Stimulated activated CD4-positive, alpha-beta T cell treated with anti-CD3 and anti-CD28 coated beads, Interleukin-15, amount 100 ng/mL, for 24 hours (primary cell): Measurements from ENCODE around the gene GTF2H2C.
"Not testable (repeated sequence)": the region's sequence is repeated elsewhere in the genome, so short reads cannot be mapped to it uniquely, and the experiment has no call there.

Experiments used
- DNase-seq: peaks from one replicate; pipeline ENCODE4 v3.0.0-alpha.2; 2020

GTF2H2C gene

DNA sequence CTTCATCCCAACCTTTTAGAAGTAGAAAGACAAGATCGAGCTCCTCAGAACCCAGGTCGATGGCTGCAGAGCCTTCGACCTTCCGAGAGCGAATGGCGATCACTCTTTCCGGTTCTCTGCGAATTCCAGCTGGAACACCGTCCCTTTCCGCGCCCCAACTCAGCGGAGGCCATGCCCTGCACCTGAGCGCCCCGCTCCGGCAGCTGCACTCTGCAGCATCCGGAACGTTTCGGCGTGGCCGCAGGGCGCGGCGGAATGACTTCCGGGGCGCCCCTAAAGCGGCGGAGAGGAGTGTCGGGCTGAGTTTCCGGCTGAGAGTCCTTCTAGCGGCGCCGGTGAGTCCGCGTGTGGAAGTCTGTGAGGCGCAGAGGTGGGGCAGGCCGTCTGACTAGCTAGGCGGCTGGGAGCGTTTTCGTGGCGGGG is at the start of gene GTF2H2C:
GTF2H2C (plus strand) TSS at position 284 of the 423 bp plus-strand sequence. CDS start 4,942 bp downstream, outside the sequence.
- DNase-seq: peak; percentile 77

DNA sequence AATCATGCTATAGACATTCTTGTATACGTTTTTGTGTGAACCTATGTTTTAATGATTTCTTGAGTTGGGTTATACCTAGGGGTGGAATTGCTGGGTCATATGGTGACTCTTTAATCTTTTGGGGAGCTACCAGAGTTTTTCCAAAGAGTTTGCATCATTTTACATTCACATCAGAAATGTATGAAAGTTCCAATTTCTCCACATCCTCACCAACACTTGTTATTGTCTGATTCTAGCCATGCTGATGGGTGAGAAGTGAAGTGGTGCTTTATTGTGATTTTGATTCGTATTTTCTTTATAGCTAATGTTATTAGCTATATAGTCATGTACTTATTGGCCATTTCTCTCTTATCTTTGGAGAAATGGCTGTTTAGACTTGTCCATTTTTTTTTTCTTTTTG is 49.3 kb upstream of the GTF2H2C start:
- no peak for DNase-seq

DNA sequence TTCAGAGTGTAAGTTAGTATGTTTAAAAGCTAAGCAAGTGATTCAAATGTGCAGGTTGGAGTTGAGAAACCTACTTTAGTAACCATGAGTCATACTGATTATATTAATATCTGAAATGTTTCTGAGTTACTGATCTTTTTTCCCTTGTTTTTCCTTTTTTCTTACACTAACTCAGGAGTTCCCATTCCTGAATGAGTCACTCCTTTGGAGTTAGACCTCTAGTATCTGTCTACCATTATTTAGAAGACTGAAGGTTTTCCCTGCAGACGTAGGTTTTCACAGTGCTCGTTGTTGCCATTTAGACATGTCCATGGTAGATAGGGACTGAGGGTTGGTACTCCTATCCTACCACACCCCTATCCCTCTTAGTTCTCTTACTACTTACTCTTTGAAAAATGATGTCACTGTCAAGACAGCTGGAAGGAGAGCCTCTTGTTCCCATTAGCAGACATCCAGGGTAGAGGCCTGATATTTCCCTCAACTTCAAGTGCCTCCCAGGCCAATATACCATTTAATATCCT is 47.2 kb upstream of the GTF2H2C start:
- DNase-seq: no peak

DNA sequence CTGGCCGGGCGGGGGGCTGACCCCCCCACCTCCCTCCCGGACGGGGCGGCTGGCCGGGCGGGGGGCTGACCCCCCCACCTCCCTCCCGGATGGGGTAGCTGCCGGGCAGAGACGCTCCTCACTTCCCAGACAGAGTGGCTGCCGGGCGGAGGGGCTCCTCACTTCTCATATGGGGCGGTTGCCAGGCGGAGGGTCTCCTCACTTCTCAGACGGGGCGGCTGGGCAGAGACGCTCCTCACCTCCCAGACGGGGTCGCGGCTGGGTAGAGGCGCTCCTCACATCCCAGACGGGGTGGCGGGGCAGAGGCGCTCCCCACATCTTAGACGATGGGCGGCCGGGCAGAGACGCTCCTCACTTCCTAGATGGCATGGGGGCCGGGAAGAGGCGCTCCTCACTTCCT is 44.4 kb upstream of the GTF2H2C start:
- not testable (repeated sequence) for DNase-seq

DNA sequence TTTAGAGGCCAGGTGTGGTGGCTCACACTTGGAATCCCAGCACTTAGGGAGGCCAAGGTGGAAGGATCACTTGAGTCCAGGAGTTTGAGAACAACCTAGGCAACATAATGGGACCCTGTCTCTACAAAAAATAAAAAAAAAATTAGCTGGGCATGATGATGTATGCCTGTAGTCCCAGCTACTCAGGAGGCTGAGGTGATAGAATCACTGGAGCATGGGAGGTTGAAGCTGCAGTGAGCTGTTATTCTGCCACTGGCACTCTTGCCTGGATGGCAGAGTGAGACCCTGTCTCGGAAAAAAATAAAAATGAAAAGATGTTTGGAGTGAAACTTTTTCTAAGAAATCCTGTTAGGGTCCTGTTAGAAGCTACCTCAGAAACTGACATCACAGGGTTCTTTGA is 43.2 kb upstream of the GTF2H2C start:
- no peak for DNase-seq

DNA sequence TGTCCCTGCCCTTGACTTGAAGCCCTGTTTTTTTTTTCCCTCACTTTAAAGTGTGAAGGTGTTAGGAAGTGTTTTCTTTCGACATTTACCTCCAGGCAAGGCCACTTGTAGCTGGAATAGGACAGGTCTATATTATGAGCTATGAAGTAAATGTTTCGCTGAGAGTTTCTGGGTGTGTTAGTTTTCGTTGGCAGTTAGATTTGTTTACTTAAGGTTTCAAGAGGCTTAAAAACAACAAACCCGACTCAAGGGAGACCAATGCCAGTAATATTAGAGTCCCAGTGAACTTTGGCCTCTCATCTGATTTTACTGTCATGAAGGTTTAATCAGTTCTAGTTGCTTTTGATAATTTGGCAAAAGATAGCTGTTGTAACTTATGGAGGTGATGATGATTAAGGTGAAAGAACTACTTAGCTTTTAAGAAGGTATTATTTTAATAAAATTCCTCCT is 42.2 kb upstream of the GTF2H2C start:
- no peak for DNase-seq

DNA sequence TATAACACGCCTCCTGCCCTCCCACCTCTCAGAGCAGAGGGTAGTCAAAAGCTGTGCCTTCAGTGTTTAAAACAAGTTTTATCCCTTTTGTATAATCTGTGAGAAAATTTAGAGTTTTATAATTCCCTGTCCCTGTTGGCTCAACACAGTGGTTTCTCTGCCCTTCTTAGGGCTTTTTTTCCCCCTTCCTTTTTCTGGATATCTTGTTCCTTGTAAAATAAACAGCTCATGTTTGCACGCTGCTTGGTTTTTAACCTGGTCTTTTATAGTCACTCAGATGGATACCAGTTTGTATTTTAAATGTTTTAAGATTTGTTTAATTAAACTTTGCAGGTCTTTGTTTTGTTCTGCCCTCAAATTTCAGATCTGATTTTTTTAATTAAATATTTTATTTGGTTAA is 40.7 kb upstream of the GTF2H2C start:
- DNase-seq: no peak

DNA sequence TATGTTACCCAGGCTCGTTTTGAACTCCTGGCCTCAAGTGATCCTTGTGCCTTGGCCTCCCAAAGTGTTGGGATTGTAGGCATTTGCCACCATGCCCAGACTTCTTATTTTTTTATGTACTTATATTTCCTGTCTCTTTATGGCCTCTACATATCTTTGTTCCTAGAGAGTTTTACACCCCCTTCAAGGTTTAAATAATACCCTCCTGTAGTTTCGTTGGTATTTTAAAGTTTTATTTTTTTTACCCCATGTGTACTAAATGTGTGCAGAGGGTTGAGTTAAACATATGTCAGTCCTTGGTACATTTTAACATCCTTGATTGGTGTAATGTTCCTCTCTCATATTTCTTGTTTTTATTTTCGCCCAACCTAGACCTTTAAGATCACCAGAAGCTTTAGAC is 38.0 kb upstream of the GTF2H2C start:
- DNase-seq: no peak

DNA sequence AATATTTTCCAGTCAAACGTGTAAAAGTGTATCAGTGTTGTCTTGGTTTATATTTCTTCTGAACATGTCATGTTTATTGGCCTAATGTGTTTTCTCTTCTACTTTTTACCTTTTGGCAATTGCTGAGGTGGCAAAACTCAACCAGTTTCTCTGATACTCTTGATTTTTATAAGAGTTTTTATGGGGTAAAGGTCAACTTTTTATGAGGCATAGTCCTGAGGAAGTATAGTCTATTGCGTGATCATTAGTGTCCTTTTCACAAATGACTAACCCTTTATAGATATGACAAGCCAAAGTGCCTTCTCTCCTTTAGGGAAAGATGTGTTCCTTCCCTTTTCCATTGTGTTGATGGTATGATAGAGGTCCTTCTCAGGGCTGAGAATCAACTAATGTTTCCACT is 34.5 kb upstream of the GTF2H2C start:
- no peak for DNase-seq

DNA sequence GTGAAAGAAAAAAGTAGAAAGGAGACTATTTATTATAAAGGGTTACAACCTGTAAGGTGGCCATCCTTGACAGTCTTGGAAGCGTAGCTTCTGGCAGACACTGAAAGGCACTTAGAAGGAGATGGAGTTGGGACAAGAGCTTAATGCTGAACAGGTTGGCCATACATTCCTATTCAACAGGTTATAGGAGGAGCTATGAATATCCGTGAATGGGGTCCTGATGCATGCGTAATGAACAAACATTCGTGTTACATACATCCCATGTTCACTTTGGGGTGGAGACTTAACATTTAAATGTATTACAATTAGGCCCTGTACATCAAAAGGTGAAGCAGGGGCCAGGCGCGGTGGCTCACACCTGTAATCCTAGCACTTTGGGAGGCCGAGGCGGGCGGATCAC is 33.3 kb upstream of the GTF2H2C start:
- no peak for DNase-seq

DNA sequence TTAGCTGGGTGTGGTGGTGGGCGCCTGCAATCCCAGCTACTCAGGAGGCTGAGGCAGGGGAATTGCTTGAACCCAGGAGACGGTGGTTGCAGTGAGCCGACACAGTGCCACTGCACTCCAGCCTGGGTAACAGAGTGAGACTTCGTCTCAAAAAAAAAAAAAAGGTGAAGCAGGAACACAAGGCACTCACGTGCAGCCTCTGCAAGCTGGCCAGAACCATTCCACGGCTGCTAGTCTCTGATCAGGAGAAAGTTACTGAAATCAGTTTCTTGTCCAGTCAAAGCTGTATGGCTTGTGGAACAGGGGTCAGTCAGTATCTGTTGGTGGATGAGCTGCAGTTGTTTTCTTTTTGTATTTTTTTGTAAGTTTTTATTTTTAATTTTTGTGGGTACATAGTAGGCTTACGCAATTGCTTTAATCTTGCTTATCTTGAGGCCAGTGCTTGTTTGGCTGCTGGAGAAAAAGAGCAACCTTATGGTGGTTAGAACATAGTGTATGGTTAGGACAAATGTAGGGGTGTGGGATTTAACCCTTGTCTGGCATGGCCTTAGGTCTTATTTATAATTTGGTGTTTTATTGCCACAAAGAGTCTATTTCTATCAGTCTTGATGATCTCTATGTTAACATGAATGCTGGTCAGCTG is 32.7 kb upstream of the GTF2H2C start:
- no peak for DNase-seq

DNA sequence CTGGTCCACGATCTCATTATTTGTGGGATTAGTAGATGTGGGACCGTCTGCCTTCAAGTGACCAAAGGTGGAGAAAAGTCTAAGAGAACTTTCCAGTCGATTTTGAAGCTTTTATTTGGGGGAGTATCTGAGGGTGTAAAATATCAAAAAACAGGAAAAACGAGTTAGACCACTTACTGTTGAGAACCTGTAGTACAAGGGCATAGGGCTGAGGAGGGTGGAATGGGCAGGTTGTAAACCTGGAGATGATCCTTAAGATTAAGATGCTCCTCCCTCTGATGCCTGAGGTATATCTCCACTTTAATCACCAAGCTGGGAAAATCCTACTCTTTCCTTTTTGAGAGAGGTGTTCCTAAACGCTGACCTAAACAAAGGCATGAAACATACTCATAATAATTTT is 32.0 kb upstream of the GTF2H2C start:
- no peak for DNase-seq

DNA sequence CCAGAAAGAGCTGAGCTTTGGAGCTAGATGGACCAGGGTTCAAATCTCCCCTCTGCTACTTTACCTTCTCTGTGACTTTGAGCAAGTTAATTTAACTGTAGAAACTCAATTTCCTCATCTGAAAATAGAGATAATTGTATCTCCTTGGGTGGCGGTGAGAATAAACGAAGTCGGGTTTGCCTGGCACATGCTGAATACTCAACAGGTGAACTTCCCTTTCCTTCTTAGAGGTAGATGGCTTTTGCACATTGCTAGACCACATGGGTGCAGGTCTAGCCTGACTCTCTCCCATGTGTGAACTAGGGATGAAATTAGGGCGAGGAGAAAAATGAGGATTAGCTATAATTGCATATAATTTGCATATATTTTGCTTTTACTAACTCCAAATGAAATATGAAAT is 31.4 kb upstream of the GTF2H2C start:
- DNase-seq: no peak

DNA sequence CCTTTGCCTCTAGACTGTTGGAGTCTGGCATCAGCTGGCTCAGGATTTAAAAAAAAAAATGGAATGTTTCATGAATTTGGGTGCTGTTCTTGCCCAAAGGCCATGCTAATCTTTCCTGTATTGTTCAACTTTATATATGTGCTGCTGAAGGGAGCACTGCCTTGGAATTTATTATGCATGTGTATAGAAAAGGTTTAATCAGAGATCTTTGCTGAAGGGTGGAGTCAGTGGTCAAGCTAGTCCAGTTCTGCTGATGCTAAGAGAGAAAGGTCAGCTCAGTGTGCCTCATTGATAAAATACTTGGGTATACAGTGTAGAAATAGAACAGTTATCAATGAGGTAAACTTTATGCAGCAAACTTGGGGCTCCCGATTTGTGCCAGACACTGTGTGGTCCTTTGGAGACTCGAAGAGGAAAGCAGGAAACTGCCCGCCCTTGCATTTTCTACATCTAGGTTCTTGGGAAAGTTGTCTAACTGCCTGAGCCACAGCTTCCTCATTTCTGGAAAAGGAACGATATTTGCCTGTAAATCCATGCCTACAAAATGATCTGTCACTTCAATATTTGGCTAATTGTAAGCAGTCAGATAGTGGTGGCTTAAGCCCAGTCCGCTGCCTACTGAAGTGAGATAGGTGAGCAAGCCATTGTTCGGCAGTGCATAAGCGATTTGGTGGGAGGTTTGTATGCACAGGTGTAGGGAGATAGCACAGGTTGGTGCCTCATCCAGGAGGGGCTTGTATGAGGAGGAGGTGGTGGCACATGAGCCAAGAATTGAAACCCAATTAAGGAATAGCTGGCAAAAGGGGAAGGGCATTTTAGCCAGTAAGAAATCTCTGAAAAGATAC is 29.2 kb upstream of the GTF2H2C start:
- DNase-seq: no peak

DNA sequence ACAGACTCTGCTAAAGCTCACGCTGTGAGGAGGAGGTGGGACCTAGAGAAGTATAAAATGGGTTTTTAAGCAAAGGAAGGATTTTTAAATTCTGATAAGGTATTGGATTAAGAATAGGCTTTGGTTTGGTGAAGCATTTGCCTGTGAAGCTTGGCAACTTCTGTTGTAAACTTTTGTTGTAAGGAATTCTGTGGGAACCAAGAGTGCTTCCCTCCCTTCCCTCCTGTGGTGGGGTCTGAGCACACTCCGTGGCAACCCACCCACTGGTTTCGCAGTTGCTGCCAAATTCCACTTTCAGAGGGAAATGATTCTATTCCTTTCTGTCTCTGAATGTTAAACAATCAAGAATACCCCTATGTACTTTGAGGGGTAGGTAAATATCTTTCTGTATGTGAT is 28.6 kb upstream of the GTF2H2C start:
- no peak for DNase-seq

DNA sequence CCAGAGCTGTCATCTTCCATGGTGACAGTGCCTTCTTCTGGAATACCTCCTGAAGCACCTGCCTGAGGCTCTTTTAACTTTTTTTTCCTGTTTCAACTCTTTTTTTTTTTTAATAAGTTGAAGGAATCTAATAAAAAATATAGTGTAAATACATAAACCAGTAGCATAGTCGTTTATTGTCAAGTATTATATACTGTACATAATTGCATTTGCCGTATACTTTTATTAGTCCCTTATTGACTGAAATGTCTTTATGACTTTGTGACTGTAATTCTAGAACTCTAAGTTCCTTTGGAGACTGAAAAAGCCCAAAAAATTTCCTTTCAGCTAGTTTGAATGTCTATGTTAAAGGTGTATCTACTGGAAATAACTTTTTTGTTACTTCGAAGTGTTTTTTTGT is 22.1 kb upstream of the GTF2H2C start:
- DNase-seq: not testable (repeated sequence)

DNA sequence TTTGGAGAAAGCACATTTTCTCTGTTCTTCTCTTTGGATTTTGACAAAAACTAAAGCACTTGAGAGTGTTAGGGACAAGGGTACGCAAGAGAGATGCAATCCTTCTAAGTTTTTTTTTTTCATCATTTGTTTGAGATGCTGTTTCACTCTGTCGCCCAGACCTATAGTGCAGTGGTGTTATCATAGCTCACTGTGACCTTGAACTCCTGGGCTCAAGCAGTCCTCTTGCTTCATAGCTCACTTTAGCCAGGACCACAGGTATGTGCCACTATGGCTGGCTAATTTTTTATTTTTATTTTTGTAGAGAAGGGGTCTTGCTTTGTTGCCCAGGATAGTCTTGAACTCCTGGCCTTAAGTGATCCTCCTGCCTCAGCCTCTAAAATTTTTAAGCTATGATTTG is 21.3 kb upstream of the GTF2H2C start:
- not testable (repeated sequence) for DNase-seq

DNA sequence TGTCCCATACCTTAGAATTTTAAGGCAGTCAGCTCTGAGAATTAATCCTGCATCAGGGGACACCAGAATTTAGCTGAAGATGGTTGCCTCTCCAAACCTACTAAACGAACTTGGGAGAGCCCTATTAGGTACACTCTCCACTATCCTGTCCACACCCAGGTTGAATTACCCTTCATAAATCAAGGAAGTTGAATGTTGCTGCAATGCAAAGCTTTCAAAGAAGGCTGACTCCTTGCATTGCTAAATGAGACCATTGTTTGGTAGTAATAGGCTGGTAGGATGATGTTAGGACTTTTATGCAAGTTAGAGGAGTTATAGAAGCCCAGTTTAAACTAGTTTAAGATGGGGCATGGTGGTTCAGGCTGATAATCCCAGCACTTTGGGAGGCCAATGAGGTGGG is 18.6 kb upstream of the GTF2H2C start:
- DNase-seq: not testable (repeated sequence)

DNA sequence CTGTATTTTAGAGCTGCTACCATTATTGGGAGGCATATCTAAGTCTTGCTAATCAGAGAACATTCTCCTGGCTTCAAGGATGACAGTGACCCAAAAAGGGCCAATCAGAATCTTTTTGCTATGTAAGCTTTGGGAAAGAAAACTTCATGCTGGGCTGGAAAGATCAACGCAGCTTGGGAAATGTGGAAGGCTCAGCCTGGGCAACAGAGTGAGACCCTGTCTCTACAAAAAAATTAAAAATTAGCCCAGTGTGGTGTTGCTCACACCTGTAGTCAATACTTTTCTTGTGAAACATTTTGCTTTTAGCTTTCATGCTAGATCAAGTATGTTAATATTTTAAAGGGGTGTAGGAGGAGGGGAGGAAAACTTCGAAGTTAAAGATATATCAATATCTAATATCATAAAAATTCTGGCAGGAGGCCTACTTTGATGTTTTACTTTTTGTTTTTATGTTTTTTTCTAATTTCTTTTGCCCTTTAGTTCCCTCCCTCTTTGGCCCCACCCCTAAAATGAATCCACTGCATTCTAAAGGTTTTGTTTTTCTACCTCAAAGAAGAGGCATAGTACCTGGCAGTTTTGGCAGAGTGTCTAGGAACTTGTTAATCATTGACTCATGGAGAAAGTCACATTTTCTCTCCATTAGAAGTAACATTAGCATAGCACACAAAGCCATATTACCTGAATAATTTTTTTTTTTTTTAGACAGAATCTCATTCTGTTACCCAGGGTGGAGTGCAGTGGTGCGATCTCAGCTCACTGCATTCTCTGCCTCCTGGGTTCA is 17.0 kb upstream of the GTF2H2C start:
- DNase-seq: not testable (repeated sequence)

DNA sequence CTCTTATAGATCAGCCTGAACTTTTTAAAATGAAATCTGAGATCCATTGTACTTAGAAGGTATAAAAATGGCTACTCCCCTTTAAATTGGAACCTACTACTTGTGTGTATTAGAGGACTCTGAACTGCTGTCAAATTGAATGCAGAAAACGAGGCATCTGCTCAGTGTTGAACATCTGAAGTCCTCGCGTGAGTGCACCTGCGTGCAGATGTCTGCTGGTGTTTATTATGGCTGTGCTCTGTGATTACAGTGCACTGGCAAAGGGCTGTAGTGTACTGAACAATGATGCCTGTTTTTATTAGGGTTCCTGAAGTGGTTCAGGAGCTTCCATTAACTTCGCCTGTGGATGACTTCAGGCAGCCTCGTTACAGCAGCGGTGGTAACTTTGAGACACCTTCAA is 15.4 kb upstream of the GTF2H2C start:
- not testable (repeated sequence) for DNase-seq

DNA sequence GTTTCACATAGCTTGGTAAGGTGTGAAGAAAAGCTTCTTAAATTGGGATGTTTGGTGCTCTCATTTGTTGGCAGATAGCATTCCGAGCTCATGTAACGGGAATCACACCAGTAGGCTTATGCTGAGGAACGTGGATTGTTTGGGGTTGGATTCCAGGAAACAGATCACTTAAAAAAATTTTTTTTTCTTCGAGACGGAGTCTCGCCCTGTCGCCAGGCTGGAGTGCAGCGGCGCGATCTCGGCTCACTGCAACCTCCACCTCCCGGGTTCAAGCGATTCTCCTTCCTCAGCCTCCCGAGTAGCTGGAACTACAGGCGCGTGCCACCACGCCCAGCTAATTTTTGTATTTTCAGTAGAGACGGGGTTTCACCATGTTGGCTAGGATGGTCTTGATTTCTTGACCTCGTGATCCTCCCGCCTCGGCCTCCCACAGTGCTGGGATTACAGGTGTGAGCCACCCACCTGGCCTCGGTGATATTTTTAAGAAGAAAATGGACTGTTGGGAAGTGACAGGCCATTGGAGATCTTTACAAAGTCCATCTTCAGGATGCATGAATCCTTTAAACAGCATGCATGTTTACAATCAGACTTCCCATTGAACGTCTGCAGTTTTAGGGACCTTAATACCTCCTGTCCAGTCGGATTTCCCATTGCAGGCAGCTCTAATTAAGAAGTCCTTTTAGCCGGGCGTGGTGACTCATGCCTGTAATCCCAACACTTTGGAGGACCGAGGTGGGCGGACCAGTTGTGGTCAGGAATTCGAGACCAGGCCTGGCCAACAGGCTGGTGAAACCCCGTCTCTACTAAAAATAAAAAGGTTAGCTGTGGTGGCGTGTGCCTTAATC is 818 bp downstream of the GTF2H2C start:
- DNase-seq: not testable (repeated sequence)

DNA sequence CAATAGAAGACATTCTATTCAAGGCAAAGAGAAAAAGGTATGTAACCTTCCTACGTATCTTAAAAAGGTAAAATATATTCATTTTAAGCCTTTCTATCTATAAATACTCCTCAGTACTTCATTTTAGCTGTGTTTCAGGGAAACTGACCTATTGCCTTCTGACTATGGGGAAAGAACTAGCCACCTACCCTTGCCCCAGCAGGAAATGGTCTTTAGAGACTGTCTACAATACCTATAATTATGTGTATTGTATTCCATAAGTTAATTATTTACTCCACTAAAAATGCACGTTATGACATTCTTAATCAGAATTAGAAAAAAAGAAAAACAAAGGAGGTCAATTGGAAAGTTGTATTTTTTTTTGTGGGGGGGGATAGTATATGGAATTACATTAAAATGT is 6.2 kb downstream of the GTF2H2C start:
- DNase-seq: not testable (repeated sequence)
